Stimulated activated CD8-positive, alpha-beta memory T cell treated with anti-CD3 and anti-CD28 coated beads, Interleukin-12 subunit alpha, Interleukin-12 subunit beta, amount 100 ng/mL, for 4 hours (primary cell): Measurements from ENCODE around the gene DBP.

ENCODE experiments used
- DNase-seq: peaks from one replicate; pipeline ENCODE4 v3.0.0-alpha.2; 2020; ENCODE audit warnings: low read depth

The DBP gene

GRCh38 chr19:48627201-48627864, 9.8 kb downstream of the DBP start:
- no peak for DNase-seq

GRCh38 chr19:48625891-48626327, 11.3 kb downstream of the DBP start:
- DNase-seq, result no peak

GRCh38 chr19:48624791-48625723, 12.1 kb downstream of the DBP start:
- no peak for DNase-seq

- peak; percentile 91 for DNase-seq
Observed at GRCh38 chr19:48624067-48624594, 13.0 kb downstream of the DBP start.

GRCh38 chr19:48623556-48624066, 13.6 kb downstream of the DBP start:
- DNase-seq, result no peak

- no peak for DNase-seq
Observed at GRCh38 chr19:48619692-48620585, 17.2 kb downstream of the DBP start.

GRCh38 chr19:48618916-48619691, 18.1 kb downstream of the DBP start, which contains the start of the genes RPL18 and SPHK2:
RPL18 (minus strand) TSS chr19:48619178; CDS start chr19:48619143, 35 bp downstream.
SPHK2 (plus strand) TSS chr19:48619506; CDS start chr19:48620515, 1,009 bp downstream.
- peak; percentile 93 for DNase-seq

- DNase-seq, result no peak
Observed at GRCh38 chr19:48618278-48618915, 18.8 kb downstream of the DBP start.

GRCh38 chr19:48617146-48617937, 19.8 kb downstream of the DBP start:
- no peak for DNase-seq

GRCh38 chr19:48616491-48617056, 20.6 kb downstream of the DBP start:
- no peak for DNase-seq

- DNase-seq, result no peak
Observed at GRCh38 chr19:48616041-48616436, 21.1 kb downstream of the DBP start.

- DNase-seq, result no peak
Observed at GRCh38 chr19:48615231-48616040, 21.7 kb downstream of the DBP start.

GRCh38 chr19:48614436-48615230, 22.5 kb downstream of the DBP start, which contains the start of gene FAM83E:
FAM83E (minus strand) TSS chr19:48615076; CDS start chr19:48613372, 1,704 bp downstream.
- no peak for DNase-seq

- DNase-seq, result no peak
Observed at GRCh38 chr19:48613852-48614435, 23.2 kb downstream of the DBP start.

- DNase-seq, result no peak
Observed at GRCh38 chr19:48613024-48613851, 23.9 kb downstream of the DBP start.

GRCh38 chr19:48611872-48612271, 25.3 kb downstream of the DBP start:
- DNase-seq, result no peak
